MM.1S (cell line): Measurements from ENCODE around the gene CPPED1.

Experiments
- CTCF ChIP-seq: fragments of 300-600 bp; sonication (generic); IDR thresholded peaks from 2 replicates; pipeline ENCODE4 v1.5.1; 2016; ENCODE audit warnings: antibody characterized with exemption, low read length, mixed read lengths
- EZH2phosphoT487 ChIP-seq: fragments of 300-600 bp; sonication (generic); IDR thresholded peaks from 2 replicates; pipeline ENCODE4 v1.6.1; 2018; ENCODE audit warnings: antibody characterized with exemption, low read length

- TF ChIP-seq CTCF (no peak), EZH2phosphoT487 (no peak)
These were observed 93.9 kb downstream of the CPPED1 start for GRCh38 chr16:12709807-12710206.
